ENCODE results near the gene CCT3. TPM values are rescaled to one million over a fixed set of nuclear protein-coding genes. Genes with fewer than 3 reads are reported as not detected.

CCT3 gene
- total RNA-seq, 2 experiments from 2014 or later = 181 to 184 TPM

- H3K4me3 Mint-ChIP-seq = no peak within 1 kb of the TSS
- no peaks in the 10 kb centered on the region for H3K27me3 Mint-ChIP-seq
- ChIA-PET CTCF (no interaction called here), POLR2A (interaction anchor here (2.2 kb wide), 1 partner anchor 8 kb away, joined by 7 read pairs; no protein-coding TSS in a partner anchor)
- no peaks in the 10 kb centered on the region for H3K36me3 Mint-ChIP-seq (ENCODE audit: low read depth)
- no peak for DNase-seq
- no peak within 1 kb of the TSS for H3K27ac Mint-ChIP-seq
- H3K4me1 Mint-ChIP-seq = peaks cover 17% of the 10 kb centered on the region
- no peaks in the 10 kb centered on the region for H3K9me3 Mint-ChIP-seq
These were observed 39.2 kb downstream of the CCT3 start, which contains the start of gene VHLL for GRCh38 chr1:156298852-156299357. Gene VHLL (minus strand): TSS chr1:156299307. CDS start chr1:156299189, 118 bp downstream.

GRCh38 chr1:156295391-156295947, 42.6 kb downstream of the CCT3 start, which contains the start of gene GLMP:
Gene GLMP (minus strand): TSS chr1:156295679. CDS start chr1:156295645, 34 bp downstream.
- Mint-ChIP-seq H3K9me3 (no peaks in the 10 kb centered on the region), H3K4me1 (peaks cover 19% of the 10 kb centered on the region), H3K36me3 (ENCODE audit: low read depth) (peaks cover 7% of the 10 kb centered on the region), H3K27ac (peak within 1 kb of the TSS; percentile 77), H3K27me3 (no peaks in the 10 kb centered on the region), H3K4me3 (peak within 1 kb of the TSS; percentile 88)
- CTCF ChIA-PET = interaction anchor here (0.6 to 1.1 kb wide), 2 partner anchors 13 to 22 kb away, joined by 6 to 10 read pairs; partner anchors contain the start of gene SMG5
- POLR2A ChIA-PET = interaction anchor here (1.0 to 3.5 kb wide), 4 partner anchors 9 to 16 kb away, joined by 3 to 67 read pairs (median 4); partner anchors contain the start of genes SMG5 and TMEM79
- peak; percentile 74 for DNase-seq

GRCh38 chr1:156293895-156294294, 44.2 kb downstream of the CCT3 start:
- H3K27ac Mint-ChIP-seq = no peak overlapping the region
- ChIA-PET POLR2A (interaction anchor here (0.8 to 3.5 kb wide), 2 partner anchors 11 to 457 kb away, joined by 3 to 67 read pairs; partner anchors contain the start of genes HDGF, SMG5 and TMEM79), CTCF (no interaction called here)
- DNase-seq = no peak
- H3K4me3 Mint-ChIP-seq = no peak overlapping the region
- H3K4me1 Mint-ChIP-seq = peaks cover 19% of the 10 kb centered on the region
- no peaks in the 10 kb centered on the region for H3K27me3 Mint-ChIP-seq
- H3K36me3 Mint-ChIP-seq (ENCODE audit: low read depth) = peaks cover 16% of the 10 kb centered on the region
- H3K9me3 Mint-ChIP-seq = no peaks in the 10 kb centered on the region

- no peak for DNase-seq
- H3K4me3 Mint-ChIP-seq = no peak overlapping the region
- peaks cover 20% of the 10 kb centered on the region for H3K36me3 Mint-ChIP-seq (ENCODE audit: low read depth)
- peaks cover 19% of the 10 kb centered on the region for H3K4me1 Mint-ChIP-seq
- CTCF ChIA-PET = no interaction called here
- no peaks in the 10 kb centered on the region for H3K27me3 Mint-ChIP-seq
- no peaks in the 10 kb centered on the region for H3K9me3 Mint-ChIP-seq
- POLR2A ChIA-PET = interaction anchor here (3.5 kb wide), 1 partner anchor 10 kb away, joined by 67 read pairs; the partner anchor contains the start of genes SMG5 and TMEM79
- no peak overlapping the region for H3K27ac Mint-ChIP-seq
These were observed 45.0 kb downstream of the CCT3 start for GRCh38 chr1:156293098-156293434.

DNA sequence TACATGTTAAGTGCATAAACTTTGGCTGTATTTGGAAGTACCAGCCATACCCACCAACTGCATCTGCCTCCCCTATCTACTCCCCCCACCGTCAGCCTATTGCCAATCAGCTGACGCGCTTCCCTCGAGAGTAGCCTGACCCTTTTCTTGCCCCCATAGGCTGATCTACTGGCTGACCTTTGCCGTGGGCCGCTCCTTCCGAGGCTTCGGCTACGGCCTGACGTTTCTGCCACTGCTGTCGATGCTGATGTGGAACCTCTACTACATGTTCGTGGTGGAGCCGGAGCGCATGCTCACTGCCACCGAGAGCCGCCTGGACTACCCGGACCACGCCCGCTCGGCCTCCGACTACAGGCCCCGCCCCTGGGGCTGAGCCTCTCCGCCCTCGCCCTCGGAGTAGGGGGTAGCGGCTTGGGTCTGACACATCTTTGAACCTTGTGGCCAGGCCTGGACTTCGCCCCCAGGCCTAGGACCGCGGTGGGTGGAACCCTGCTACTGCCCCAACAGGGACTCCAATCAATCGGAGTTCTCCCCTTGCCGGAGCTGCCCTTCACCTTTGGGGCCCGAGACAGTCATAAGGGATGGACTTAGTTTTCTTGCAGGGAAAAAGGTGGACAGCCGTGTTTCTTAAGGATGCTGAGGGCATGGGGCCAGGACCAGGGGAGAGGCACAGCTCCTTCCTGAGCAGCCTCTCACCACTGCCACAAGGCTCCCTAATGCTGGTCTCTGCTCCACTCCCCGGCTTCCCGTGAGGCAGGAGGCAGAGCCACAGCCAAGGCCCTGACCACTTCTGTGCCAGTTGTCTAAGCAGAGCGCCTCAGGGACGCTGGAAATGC, 46.6 kb downstream of the CCT3 start:
- Mint-ChIP-seq H3K4me1 (peaks cover 19% of the 10 kb centered on the region), H3K27ac (no peak overlapping the region), H3K4me3 (no peak overlapping the region), H3K36me3 (ENCODE audit: low read depth) (peaks cover 20% of the 10 kb centered on the region), H3K9me3 (no peaks in the 10 kb centered on the region), H3K27me3 (no peaks in the 10 kb centered on the region)
- ChIA-PET CTCF (no interaction called here), POLR2A (interaction anchor here (0.6 to 1.4 kb wide), 2 partner anchors 8 to 9 kb away, joined by 3 to 5 read pairs; partner anchors contain the start of genes SMG5 and TMEM79)
- DNase-seq = no peak

- POLR2A ChIA-PET = no interaction called here
- Mint-ChIP-seq H3K4me3 (no peak overlapping the region), H3K27me3 (no peaks in the 10 kb centered on the region), H3K27ac (no peak overlapping the region), H3K36me3 (ENCODE audit: low read depth) (peaks cover 23% of the 10 kb centered on the region), H3K4me1 (peaks cover 8% of the 10 kb centered on the region), H3K9me3 (no peaks in the 10 kb centered on the region)
- CTCF ChIA-PET = no interaction called here
- no peak for DNase-seq
These were observed 48.2 kb downstream of the CCT3 start for GRCh38 chr1:156289857-156290256.

GRCh38 chr1:156286061-156286460, 52.0 kb downstream of the CCT3 start:
- no peak overlapping the region for H3K27ac Mint-ChIP-seq
- DNase-seq = no peak
- no peaks in the 10 kb centered on the region for H3K9me3 Mint-ChIP-seq
- no peaks in the 10 kb centered on the region for H3K27me3 Mint-ChIP-seq
- H3K4me3 Mint-ChIP-seq = no peak overlapping the region
- POLR2A ChIA-PET = interaction anchor here (1.6 kb wide), 1 partner anchor 9 kb away, joined by 4 read pairs; the partner anchor contains the start of gene GLMP
- CTCF ChIA-PET = no interaction called here
- peaks cover 20% of the 10 kb centered on the region for H3K36me3 Mint-ChIP-seq (ENCODE audit: low read depth)
- H3K4me1 Mint-ChIP-seq = peaks cover 26% of the 10 kb centered on the region

DNA sequence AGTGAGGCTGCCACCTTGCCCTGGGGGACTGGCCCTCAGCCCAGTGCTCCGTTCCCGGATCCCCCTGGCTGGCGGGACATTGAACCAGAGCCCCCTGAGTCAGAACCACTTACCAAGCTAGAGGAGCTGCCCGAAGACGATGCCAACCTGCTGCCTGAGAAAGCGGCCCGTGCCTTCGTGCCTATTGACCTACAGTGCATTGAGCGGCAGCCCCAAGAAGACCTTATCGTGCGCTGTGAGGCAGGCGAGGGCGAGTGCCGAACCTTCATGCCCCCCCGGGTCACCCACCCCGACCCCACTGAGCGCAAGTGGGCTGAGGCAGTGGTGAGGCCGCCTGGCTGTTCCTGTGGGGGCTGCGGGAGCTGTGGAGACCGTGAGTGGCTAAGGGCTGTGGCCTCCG, 52.7 kb downstream of the CCT3 start:
- H3K27ac Mint-ChIP-seq = no peak overlapping the region
- H3K36me3 Mint-ChIP-seq (ENCODE audit: low read depth) = peaks cover 20% of the 10 kb centered on the region
- peaks cover 32% of the 10 kb centered on the region for H3K4me1 Mint-ChIP-seq
- no peaks in the 10 kb centered on the region for H3K27me3 Mint-ChIP-seq
- H3K9me3 Mint-ChIP-seq = no peaks in the 10 kb centered on the region
- DNase-seq = no peak
- H3K4me3 Mint-ChIP-seq = no peak overlapping the region
- POLR2A ChIA-PET = interaction anchor here (1.1 to 6.0 kb wide), 2 partner anchors 9 to 51 kb away, joined by 3 to 67 read pairs; partner anchors contain the start of gene GLMP
- CTCF ChIA-PET = interaction anchor here (1.0 kb wide), 1 partner anchor 60 kb away, joined by 4 read pairs; no protein-coding TSS in a partner anchor

DNA sequence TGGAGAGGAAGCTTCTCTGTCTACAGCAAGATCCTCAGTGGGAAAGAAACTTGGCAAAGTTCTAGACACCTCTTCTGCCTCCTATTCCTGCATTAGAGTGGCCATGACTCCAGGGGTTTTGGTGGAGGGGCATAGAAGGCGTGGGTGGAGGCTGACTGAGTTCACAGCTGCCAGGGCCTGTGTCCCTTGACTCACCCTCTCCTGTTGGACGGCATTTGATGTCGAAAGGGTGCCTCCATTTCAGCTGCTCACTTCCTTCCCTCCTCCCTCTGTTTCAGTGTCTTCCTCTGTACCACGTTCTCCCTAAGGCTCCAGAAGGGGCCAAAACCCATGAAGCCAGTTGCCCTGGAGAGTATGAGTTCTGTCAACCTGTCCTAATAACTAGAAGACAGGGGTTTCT, 53.3 kb downstream of the CCT3 start:
- no peak for DNase-seq
- CTCF ChIA-PET = interaction anchor here (1.0 to 2.8 kb wide), 2 partner anchors 33 to 59 kb away, joined by 4 to 8 read pairs; no protein-coding TSS in a partner anchor

GRCh38 chr1:156284112-156284511, 54.0 kb downstream of the CCT3 start, which contains the start of gene TMEM79:
Gene TMEM79 (plus strand): TSS chr1:156284325. CDS start chr1:156285227, 902 bp downstream.
- CTCF ChIA-PET = interaction anchor here (0.6 to 2.8 kb wide), 4 partner anchors 33 to 157 kb away, joined by 4 to 8 read pairs (median 6); no protein-coding TSS in a partner anchor
- Mint-ChIP-seq H3K4me1 (peaks cover 39% of the 10 kb centered on the region), H3K36me3 (ENCODE audit: low read depth) (peaks cover 16% of the 10 kb centered on the region), H3K27ac (peak within 1 kb of the TSS; percentile 81), H3K9me3 (no peaks in the 10 kb centered on the region), H3K4me3 (peak within 1 kb of the TSS; percentile 86), H3K27me3 (no peaks in the 10 kb centered on the region)
- no peak for DNase-seq
- POLR2A ChIA-PET = interaction anchor here (0.9 to 6.0 kb wide), 11 partner anchors 8 to 187 kb away, joined by 3 to 67 read pairs (median 12); partner anchors contain the start of genes CCT3, GLMP, SLC25A44 and TSACC

More for the DNA sequence above, 53.3 kb downstream of the CCT3 start:
- no peak overlapping the region for H3K27ac Mint-ChIP-seq
- no peaks in the 10 kb centered on the region for H3K27me3 Mint-ChIP-seq
- POLR2A ChIA-PET = interaction anchor here (1.1 to 6.0 kb wide), 3 partner anchors 10 to 134 kb away, joined by 3 to 67 read pairs (median 3); partner anchors contain the start of gene GLMP
- peaks cover 37% of the 10 kb centered on the region for H3K4me1 Mint-ChIP-seq
- no peaks in the 10 kb centered on the region for H3K9me3 Mint-ChIP-seq
- peak overlapping the region; percentile 15 for H3K4me3 Mint-ChIP-seq
- peaks cover 19% of the 10 kb centered on the region for H3K36me3 Mint-ChIP-seq (ENCODE audit: low read depth)

DNA sequence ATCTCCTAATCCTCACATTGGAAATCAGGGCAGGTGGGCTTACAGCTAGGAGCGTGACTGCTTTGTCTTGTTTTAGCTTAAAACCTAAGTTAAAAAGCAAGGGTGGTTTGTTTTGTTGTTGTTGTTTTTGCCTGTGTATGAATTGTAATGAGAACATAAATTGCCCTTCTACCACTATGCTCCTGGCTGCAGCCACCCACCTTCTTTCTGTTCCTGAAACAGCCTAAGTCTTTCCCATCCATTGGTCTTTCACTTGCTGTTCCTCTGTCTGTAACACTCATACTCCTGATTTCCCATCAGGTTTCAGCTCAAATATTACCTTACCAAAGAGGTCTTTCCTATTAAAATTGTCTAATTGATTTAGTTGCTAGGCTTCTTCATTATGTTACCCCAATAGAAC, 54.6 kb downstream of the CCT3 start:
- ChIA-PET POLR2A (interaction anchor here (0.7 to 6.0 kb wide), 41 partner anchors 8 to 539 kb away, joined by 3 to 67 read pairs (median 5); partner anchors contain the start of genes ARHGEF2, CCT3, GLMP and LMNA), CTCF (interaction anchor here (0.6 to 2.8 kb wide), 13 partner anchors 12 to 306 kb away, joined by 3 to 15 read pairs (median 5); partner anchors contain the start of genes CCT3, GLMP and TSACC)
- no peak for DNase-seq
- Mint-ChIP-seq H3K4me1 (peaks cover 39% of the 10 kb centered on the region), H3K27me3 (no peaks in the 10 kb centered on the region), H3K36me3 (ENCODE audit: low read depth) (peaks cover 12% of the 10 kb centered on the region), H3K9me3 (no peaks in the 10 kb centered on the region), H3K4me3 (peak overlapping the region; percentile 86), H3K27ac (peak overlapping the region; percentile 81)
